Gastroesophageal sphincter (tissue), 3 donors: Measurements from ENCODE around the gene RIMBP2.

Source experiments
- EP300 ChIP-seq: sonication (generic); formaldehyde crosslinking; IDR thresholded peaks from one replicate; pipeline ENCODE4 v1.6.1; 2017; ENCODE audit warnings: antibody characterized with exemption, mild to moderate bottlenecking
- POLR2A ChIP-seq, 2 donors: fragments of 450-650 bp; IDR thresholded peaks; one replicate each; pipeline ENCODE4 v1.6.1; 2017; ENCODE audit warnings: antibody characterized with exemption in 2 of 2, mild to moderate bottlenecking in 2 of 2, moderate library complexity in 1 of 2
- POLR2AphosphoS5 ChIP-seq: sonication (generic); formaldehyde crosslinking; IDR thresholded peaks from one replicate; pipeline ENCODE4 v1.6.1; 2017; ENCODE audit warnings: antibody characterized with exemption
- TF ChIP-seq, protein P1 (sequence below), 4 experiments: fragments of 200-600 bp in 2 of 4; fragments of 450-650 bp in 2 of 4; sonication (generic) in 1 of 4; IDR thresholded peaks; one replicate each; pipeline ENCODE4 v1.5.1; 2017 to 2019; ENCODE audit warnings: antibody characterized with exemption in 4 of 4, mild to moderate bottlenecking in 2 of 4, moderate library complexity in 2 of 4

DNA sequence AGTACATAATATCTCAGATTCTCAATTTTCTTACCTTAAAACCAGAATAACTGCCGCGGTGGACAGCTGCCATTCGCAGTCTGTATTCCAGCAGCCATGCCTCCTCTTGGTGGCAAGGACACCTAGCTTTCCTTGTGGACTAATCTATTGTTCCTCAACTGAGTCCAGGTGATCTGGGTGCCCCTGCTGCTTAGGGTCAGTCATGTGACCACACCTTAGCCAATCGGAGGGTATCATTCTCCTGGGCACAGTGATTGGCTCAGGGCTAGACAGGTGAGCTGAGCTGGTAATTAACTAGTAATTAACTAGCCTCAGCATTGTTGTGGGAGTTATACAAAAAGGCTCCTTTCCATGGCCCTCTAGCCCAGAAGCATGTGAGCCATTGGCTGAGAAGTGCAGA, 55.0 kb downstream of the RIMBP2 start:
- TF ChIP-seq, protein P1, sequence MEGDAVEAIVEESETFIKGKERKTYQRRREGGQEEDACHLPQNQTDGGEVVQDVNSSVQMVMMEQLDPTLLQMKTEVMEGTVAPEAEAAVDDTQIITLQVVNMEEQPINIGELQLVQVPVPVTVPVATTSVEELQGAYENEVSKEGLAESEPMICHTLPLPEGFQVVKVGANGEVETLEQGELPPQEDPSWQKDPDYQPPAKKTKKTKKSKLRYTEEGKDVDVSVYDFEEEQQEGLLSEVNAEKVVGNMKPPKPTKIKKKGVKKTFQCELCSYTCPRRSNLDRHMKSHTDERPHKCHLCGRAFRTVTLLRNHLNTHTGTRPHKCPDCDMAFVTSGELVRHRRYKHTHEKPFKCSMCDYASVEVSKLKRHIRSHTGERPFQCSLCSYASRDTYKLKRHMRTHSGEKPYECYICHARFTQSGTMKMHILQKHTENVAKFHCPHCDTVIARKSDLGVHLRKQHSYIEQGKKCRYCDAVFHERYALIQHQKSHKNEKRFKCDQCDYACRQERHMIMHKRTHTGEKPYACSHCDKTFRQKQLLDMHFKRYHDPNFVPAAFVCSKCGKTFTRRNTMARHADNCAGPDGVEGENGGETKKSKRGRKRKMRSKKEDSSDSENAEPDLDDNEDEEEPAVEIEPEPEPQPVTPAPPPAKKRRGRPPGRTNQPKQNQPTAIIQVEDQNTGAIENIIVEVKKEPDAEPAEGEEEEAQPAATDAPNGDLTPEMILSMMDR (IDR thresholded peaks at IDR 0.05) = no peak
- TF ChIP-seq POLR2A (IDR thresholded peaks at IDR 0.05) (no peak), POLR2AphosphoS5 (no peak), EP300 (no peak)
